SK-N-SH (cell line): ENCODE data around the gene KRT33B. TPM values are rescaled to one million over a fixed set of nuclear protein-coding genes. Genes with fewer than 3 reads are reported as not detected.

Experiments used
- CTCF ChIA-PET: fragments of 300-600, 350-600 bp; formaldehyde crosslinking; extraction: SDS; loops from one replicate; lab custom pipeline; 2021; lab: Yijun Ruan, JAX
- POLR2A ChIA-PET: fragments of 350-600 bp; sonication (Branson Sonifier 250); formaldehyde crosslinking; extraction: SDS; loops from one replicate; lab custom pipeline; 2020; ENCODE audit warnings: antibody characterized with exemption, inconsistent platforms; lab: Yijun Ruan, JAX
- DNase-seq: peaks from one replicate; pipeline ENCODE4 v3.0.0; 2012
- H2AFZ ChIP-seq: fragments of 200-600 bp; sonication (generic); 2 replicates; pipeline ENCODE4 v1.8.1; 2016; ENCODE audit warnings: antibody characterized with exemption, mild to moderate bottlenecking, low read depth
- H3F3A ChIP-seq: fragments of 200-600 bp; sonication (generic); replicated peaks from 2 replicates; pipeline ENCODE3; 2016; ENCODE audit warnings: antibody characterized with exemption, mild to moderate bottlenecking; ENCODE audit not compliant: insufficient read depth
- H3K27ac ChIP-seq, 2 experiments: fragments of 200-500 bp in 1 of 2; fragments of 200-600 bp in 1 of 2; sonication (Bioruptor generic) in 1 of 2; sonication (generic), shearing (Covaris generic) in 1 of 2; 2 replicates each; pipeline versions ENCODE4 v1.5.1 to v1.6.1; 2014 to 2016; ENCODE audit warnings: low read depth in 2 of 2, inconsistent platforms in 1 of 2, low read length in 1 of 2, mild to moderate bottlenecking in 1 of 2, mixed read lengths in 1 of 2
- H3K27me3 ChIP-seq: fragments of 200-600 bp; sonication (generic), shearing (Covaris generic); 2 replicates; pipeline ENCODE4 v1.6.1; 2016; ENCODE audit warnings: mixed run types; ENCODE audit not compliant: insufficient read depth
- H3K36me3 ChIP-seq, 2 experiments: fragments of 200-500 bp in 1 of 2; fragments of 200-600 bp in 1 of 2; sonication (Bioruptor generic) in 1 of 2; sonication (generic) in 1 of 2; replicated peaks in 1 of 2; 2 replicates each; pipeline versions ENCODE3 to v1.5.1; 2014 to 2016; ENCODE audit warnings: low read length in 1 of 2, mild to moderate bottlenecking in 1 of 2; ENCODE audit not compliant: insufficient read depth in 2 of 2, control insufficient read depth in 1 of 2
- H3K4me1 ChIP-seq, 2 experiments: fragments of 200-500 bp in 1 of 2; fragments of 200-600 bp in 1 of 2; sonication (Bioruptor generic) in 1 of 2; sonication (generic), shearing (Covaris generic) in 1 of 2; 2 replicates each; pipeline versions ENCODE4 v1.5.1 to v1.6.1; 2014 to 2016; ENCODE audit warnings: low read depth in 1 of 2, low read length in 1 of 2, mixed run types in 1 of 2; ENCODE audit not compliant: insufficient read depth in 2 of 2, control insufficient read depth in 1 of 2
- H3K4me2 ChIP-seq: fragments of 200-600 bp; sonication (generic), shearing (Covaris generic); 2 replicates; pipeline ENCODE4 v1.6.1; 2017; ENCODE audit warnings: mixed run types
- H3K4me3 ChIP-seq, 2 experiments: fragments of 200-500 bp in 1 of 2; fragments of 200-600 bp in 1 of 2; sonication (Bioruptor generic) in 1 of 2; sonication (generic), shearing (Covaris generic) in 1 of 2; 2 replicates each; pipeline versions ENCODE4 v1.5.1 to v1.8.1; 2014 to 2016; ENCODE audit warnings: low read depth in 2 of 2, inconsistent platforms in 1 of 2, low read length in 1 of 2, mild to moderate bottlenecking in 1 of 2, mixed read lengths in 1 of 2, moderate library complexity in 1 of 2
- H3K79me2 ChIP-seq: fragments of 200-600 bp; sonication (generic); 2 replicates; pipeline ENCODE4 v1.8.1; 2017; ENCODE audit warnings: mild to moderate bottlenecking; ENCODE audit not compliant: insufficient read depth
- H3K9ac ChIP-seq: fragments of 200-600 bp; sonication (generic); 2 replicates; pipeline ENCODE4 v1.6.1; 2017; ENCODE audit warnings: mixed run types
- H3K9me2 ChIP-seq: fragments of 200-600 bp; sonication (generic); 2 replicates; pipeline ENCODE4 v1.6.1; 2017; ENCODE audit warnings: mixed run types
- H3K9me3 ChIP-seq: fragments of 200-600 bp; sonication (generic); 2 replicates; pipeline ENCODE4 v1.6.1; 2017; ENCODE audit warnings: mixed run types, mild to moderate bottlenecking, moderate library complexity
- H4K20me1 ChIP-seq: fragments of 200-600 bp; sonication (generic); 2 replicates; pipeline ENCODE4 v1.6.1; 2017; ENCODE audit warnings: mild to moderate bottlenecking, mixed run types; ENCODE audit not compliant: insufficient read depth
- CHD2 ChIP-seq: fragments of 150-350 bp; IDR thresholded peaks from 2 replicates; pipeline ENCODE4 v1.6.1; 2018; ENCODE audit warnings: low read length; ENCODE audit not compliant: partially characterized antibody
- EP300 ChIP-seq, 2 experiments: IDR thresholded peaks; 2 replicates each; pipeline versions ENCODE4 v1.4.0 to v1.6.1; 2012; ENCODE audit warnings: borderline replicate concordance in 1 of 2, low read depth in 1 of 2, low read length in 1 of 2
- EZH2phosphoT487 ChIP-seq: fragments of 200-600 bp; sonication (generic); IDR thresholded peaks from 2 replicates; pipeline ENCODE4 v1.6.1; 2017; ENCODE audit warnings: low read depth, mixed run types, mild to moderate bottlenecking, antibody characterized with exemption, moderate library complexity, borderline replicate concordance
- FOSL2 ChIP-seq: IDR thresholded peaks from 2 replicates; pipeline ENCODE4 v1.4.0; 2012; ENCODE audit warnings: low read depth, mild to moderate bottlenecking, moderate library complexity, borderline replicate concordance
- FOXJ3 ChIP-seq: sonication (generic); formaldehyde crosslinking; IDR thresholded peaks from 2 replicates; pipeline ENCODE4 v1.5.1; 2020; ENCODE audit warnings: mild to moderate bottlenecking, missing genetic modification reagents
- FOXM1 ChIP-seq: IDR thresholded peaks from 2 replicates; pipeline ENCODE4 v1.4.0; 2012; ENCODE audit warnings: low read depth, mild to moderate bottlenecking
- GATA2 ChIP-seq: sonication (generic); formaldehyde crosslinking; IDR thresholded peaks from 2 replicates; pipeline ENCODE4 v1.5.0; 2020; ENCODE audit warnings: mild to moderate bottlenecking, missing genetic modification reagents
- JUND ChIP-seq: IDR thresholded peaks from 2 replicates; pipeline ENCODE4 v1.4.0; 2012
- MXI1 ChIP-seq: IDR thresholded peaks from 2 replicates; pipeline ENCODE4 v1.6.1; 2012; ENCODE audit warnings: mild to moderate bottlenecking, low read depth, low read length, improper control_type of control experiment
- NRF1 ChIP-seq: IDR thresholded peaks from 2 replicates; pipeline ENCODE4 v1.6.1; 2012; ENCODE audit warnings: low read depth, mild to moderate bottlenecking, low read length
- RAD21 ChIP-seq: IDR thresholded peaks from 2 replicates; pipeline ENCODE4 v1.6.1; 2012; ENCODE audit warnings: mild to moderate bottlenecking, low read length
- RCOR1 ChIP-seq: fragments of 150-350 bp; IDR thresholded peaks from 2 replicates; pipeline ENCODE4 v1.6.1; 2017; ENCODE audit warnings: antibody characterized with exemption, low read length
- SMC3 ChIP-seq: IDR thresholded peaks from 2 replicates; pipeline ENCODE4 v1.6.1; 2012; ENCODE audit warnings: low read depth, low read length, improper control_type of control experiment
- YY1 ChIP-seq: IDR thresholded peaks from 2 replicates; pipeline ENCODE4 v1.4.0; 2012; ENCODE audit warnings: low read depth, mild to moderate bottlenecking
- WGBS: methylation state at CpG from one replicate; pipeline ENCODE4 v1.1.6; 2017; ENCODE audit warnings: low lambda C conversion rate; 5-methylcytosine and 5-hydroxymethylcytosine counted together
- polyA plus RNA-seq, 3 experiments: library from polyadenylated mRNA; depleted of rRNA; stranded (reverse); fragments of >200 nt; gene quantifications; 2 replicates each; pipeline ENCODE4 v1.2.3, GENCODE V29; 2012
- TF ChIP-seq, protein P1 (sequence below): fragments of 150-350 bp; IDR thresholded peaks from 2 replicates; pipeline ENCODE4 v1.6.1; 2016; ENCODE audit warnings: mild to moderate bottlenecking, low read depth, low read length
- TF ChIP-seq, protein P2 (sequence below): fragments of 150-350 bp; IDR thresholded peaks from 2 replicates; pipeline ENCODE4 v1.6.1; 2017; ENCODE audit warnings: antibody characterized with exemption, low read length, low read depth, borderline replicate concordance
- TF ChIP-seq, protein P3 (sequence below): IDR thresholded peaks from 2 replicates; pipeline ENCODE4 v1.6.1; 2012; ENCODE audit warnings: mild to moderate bottlenecking, low read depth, low read length, moderate library complexity
- TF ChIP-seq, protein P4 (sequence below): IDR thresholded peaks from 2 replicates; pipeline ENCODE4 v1.4.0; 2012; ENCODE audit warnings: low read depth, borderline replicate concordance

The KRT33B gene
- polyA plus RNA-seq, 1 of the 3 experiments (the other 2 are of a cell fraction): 0.08 TPM

- Histone ChIP-seq H2AFZ (no peak overlapping the region), H3K9me3 (no peaks in the 10 kb centered on the region)
- TF ChIP-seq RAD21 (no peak), CHD2 (no peak), MXI1 (no peak), FOSL2 (no peak), RCOR1 (no peak), NRF1 (no peak)
- TF ChIP-seq, protein P1, sequence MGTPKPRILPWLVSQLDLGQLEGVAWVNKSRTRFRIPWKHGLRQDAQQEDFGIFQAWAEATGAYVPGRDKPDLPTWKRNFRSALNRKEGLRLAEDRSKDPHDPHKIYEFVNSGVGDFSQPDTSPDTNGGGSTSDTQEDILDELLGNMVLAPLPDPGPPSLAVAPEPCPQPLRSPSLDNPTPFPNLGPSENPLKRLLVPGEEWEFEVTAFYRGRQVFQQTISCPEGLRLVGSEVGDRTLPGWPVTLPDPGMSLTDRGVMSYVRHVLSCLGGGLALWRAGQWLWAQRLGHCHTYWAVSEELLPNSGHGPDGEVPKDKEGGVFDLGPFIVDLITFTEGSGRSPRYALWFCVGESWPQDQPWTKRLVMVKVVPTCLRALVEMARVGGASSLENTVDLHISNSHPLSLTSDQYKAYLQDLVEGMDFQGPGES: no peak
- TF ChIP-seq, protein P2, sequence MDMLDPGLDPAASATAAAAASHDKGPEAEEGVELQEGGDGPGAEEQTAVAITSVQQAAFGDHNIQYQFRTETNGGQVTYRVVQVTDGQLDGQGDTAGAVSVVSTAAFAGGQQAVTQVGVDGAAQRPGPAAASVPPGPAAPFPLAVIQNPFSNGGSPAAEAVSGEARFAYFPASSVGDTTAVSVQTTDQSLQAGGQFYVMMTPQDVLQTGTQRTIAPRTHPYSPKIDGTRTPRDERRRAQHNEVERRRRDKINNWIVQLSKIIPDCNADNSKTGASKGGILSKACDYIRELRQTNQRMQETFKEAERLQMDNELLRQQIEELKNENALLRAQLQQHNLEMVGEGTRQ: no peak
- TF ChIP-seq, all 33 proteins: peak for 0
- no peaks in the 10 kb centered on the region for H3F3A ChIP-seq
- H4K20me1 ChIP-seq: no peaks in the 10 kb centered on the region
- DNase-seq: no peak
- ChIA-PET CTCF (interaction anchor here (0.8 to 1.8 kb wide), 3 partner anchors 10 to 217 kb away, joined by 3 to 16 read pairs (median 4); no protein-coding TSS in a partner anchor), POLR2A (no interaction called here)
- H3K27ac ChIP-seq: no peak overlapping the region
- 13% methylated on average over 1 of the region's 2 CpGs for WGBS
- no peak overlapping the region for H3K4me2 ChIP-seq
- no peaks in the 10 kb centered on the region for H3K79me2 ChIP-seq
- H3K27me3 ChIP-seq: no peaks in the 10 kb centered on the region
- no peaks in the 10 kb centered on the region for H3K9me2 ChIP-seq
- H3K9ac ChIP-seq: no peak overlapping the region
- H3K4me3 ChIP-seq: no peak overlapping the region
- H3K4me1 ChIP-seq: no peaks in the 10 kb centered on the region
- no peaks in the 10 kb centered on the region for H3K36me3 ChIP-seq
These were observed 37.4 kb downstream of the KRT33B start for GRCh38 chr17:41332239-41332638.

- H3K9me2 ChIP-seq: no peaks in the 10 kb centered on the region
- no peak overlapping the region for H3K27ac ChIP-seq
- H3K27me3 ChIP-seq: no peaks in the 10 kb centered on the region
- no peaks in the 10 kb centered on the region for H3K4me1 ChIP-seq
- CTCF ChIA-PET: interaction anchor here (0.6 to 1.8 kb wide), 4 partner anchors 9 to 317 kb away, joined by 3 to 16 read pairs (median 4); no protein-coding TSS in a partner anchor
- H3K4me3 ChIP-seq: no peak overlapping the region
- WGBS: 31% methylated on average over 6 of the region's 7 CpGs
- H4K20me1 ChIP-seq: no peaks in the 10 kb centered on the region
- no peak overlapping the region for H3K9ac ChIP-seq
- H3K36me3 ChIP-seq: no peaks in the 10 kb centered on the region
- H2AFZ ChIP-seq: no peak overlapping the region
- no peaks in the 10 kb centered on the region for H3K79me2 ChIP-seq
- no peak for DNase-seq
- POLR2A ChIA-PET: no interaction called here
- H3K9me3 ChIP-seq: no peaks in the 10 kb centered on the region
- H3K4me2 ChIP-seq: no peak overlapping the region
- H3F3A ChIP-seq: no peaks in the 10 kb centered on the region
- no peak for TF ChIP-seq FOXJ3
- TF ChIP-seq, protein P3, sequence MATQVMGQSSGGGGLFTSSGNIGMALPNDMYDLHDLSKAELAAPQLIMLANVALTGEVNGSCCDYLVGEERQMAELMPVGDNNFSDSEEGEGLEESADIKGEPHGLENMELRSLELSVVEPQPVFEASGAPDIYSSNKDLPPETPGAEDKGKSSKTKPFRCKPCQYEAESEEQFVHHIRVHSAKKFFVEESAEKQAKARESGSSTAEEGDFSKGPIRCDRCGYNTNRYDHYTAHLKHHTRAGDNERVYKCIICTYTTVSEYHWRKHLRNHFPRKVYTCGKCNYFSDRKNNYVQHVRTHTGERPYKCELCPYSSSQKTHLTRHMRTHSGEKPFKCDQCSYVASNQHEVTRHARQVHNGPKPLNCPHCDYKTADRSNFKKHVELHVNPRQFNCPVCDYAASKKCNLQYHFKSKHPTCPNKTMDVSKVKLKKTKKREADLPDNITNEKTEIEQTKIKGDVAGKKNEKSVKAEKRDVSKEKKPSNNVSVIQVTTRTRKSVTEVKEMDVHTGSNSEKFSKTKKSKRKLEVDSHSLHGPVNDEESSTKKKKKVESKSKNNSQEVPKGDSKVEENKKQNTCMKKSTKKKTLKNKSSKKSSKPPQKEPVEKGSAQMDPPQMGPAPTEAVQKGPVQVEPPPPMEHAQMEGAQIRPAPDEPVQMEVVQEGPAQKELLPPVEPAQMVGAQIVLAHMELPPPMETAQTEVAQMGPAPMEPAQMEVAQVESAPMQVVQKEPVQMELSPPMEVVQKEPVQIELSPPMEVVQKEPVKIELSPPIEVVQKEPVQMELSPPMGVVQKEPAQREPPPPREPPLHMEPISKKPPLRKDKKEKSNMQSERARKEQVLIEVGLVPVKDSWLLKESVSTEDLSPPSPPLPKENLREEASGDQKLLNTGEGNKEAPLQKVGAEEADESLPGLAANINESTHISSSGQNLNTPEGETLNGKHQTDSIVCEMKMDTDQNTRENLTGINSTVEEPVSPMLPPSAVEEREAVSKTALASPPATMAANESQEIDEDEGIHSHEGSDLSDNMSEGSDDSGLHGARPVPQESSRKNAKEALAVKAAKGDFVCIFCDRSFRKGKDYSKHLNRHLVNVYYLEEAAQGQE: no peak
- no peak for TF ChIP-seq EZH2phosphoT487
- no peak for TF ChIP-seq SMC3
- no peak for TF ChIP-seq FOXM1
- TF ChIP-seq, protein P4, sequence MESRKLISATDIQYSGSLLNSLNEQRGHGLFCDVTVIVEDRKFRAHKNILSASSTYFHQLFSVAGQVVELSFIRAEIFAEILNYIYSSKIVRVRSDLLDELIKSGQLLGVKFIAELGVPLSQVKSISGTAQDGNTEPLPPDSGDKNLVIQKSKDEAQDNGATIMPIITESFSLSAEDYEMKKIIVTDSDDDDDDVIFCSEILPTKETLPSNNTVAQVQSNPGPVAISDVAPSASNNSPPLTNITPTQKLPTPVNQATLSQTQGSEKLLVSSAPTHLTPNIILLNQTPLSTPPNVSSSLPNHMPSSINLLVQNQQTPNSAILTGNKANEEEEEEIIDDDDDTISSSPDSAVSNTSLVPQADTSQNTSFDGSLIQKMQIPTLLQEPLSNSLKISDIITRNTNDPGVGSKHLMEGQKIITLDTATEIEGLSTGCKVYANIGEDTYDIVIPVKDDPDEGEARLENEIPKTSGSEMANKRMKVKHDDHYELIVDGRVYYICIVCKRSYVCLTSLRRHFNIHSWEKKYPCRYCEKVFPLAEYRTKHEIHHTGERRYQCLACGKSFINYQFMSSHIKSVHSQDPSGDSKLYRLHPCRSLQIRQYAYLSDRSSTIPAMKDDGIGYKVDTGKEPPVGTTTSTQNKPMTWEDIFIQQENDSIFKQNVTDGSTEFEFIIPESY: no peak
- TF ChIP-seq GATA2 (CRISPR knock-in tag): no peak
- TF ChIP-seq YY1: no peak
- TF ChIP-seq EP300 (IDR thresholded peaks at IDR 0.05; ENCODE audit: borderline replicate concordance in 1 of 2, low read depth in 1 of 2, low read length in 1 of 2): no peak
- TF ChIP-seq JUND: no peak
- TF ChIP-seq, protein P2: no peak
These were observed 38.0 kb downstream of the KRT33B start for GRCh38 chr17:41331606-41332005.
